Loucy (cell line): ENCODE measurements around the gene MYL3.

Source experiments
- EZH2phosphoT487 ChIP-seq: fragments of 200-600 bp; IDR thresholded peaks from 2 replicates; pipeline ENCODE4 v1.6.1; 2018; ENCODE audit warnings: antibody characterized with exemption, mild to moderate bottlenecking, moderate library complexity, borderline replicate concordance
- TF ChIP-seq, protein P1 (sequence below): fragments of 200-600 bp; sonication (generic); conservative IDR thresholded peaks from 2 replicates; pipeline ENCODE4 v1.5.1; 2014; ENCODE audit warnings: mild to moderate bottlenecking, antibody characterized with exemption, low read length

DNA sequence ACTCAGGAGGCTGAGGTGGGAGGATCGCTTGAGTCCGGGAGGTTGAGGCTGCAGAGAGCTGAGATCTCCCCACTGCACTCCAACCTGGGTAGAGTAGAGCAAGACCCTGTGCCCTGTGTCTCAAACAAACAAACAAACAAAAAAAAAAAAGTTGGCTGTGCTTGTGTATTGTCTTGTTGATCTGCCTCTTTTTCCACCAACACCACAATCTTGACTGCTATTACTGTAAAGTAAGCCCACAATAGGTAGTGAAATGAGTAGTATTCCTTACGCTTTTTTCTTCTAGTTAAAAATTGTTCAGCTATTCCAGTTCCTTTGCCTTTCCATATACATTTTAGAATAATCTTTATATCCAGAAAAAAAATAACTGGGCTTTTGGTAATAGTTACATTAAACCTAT lies 49.7 kb upstream of the MYL3 start:
- TF ChIP-seq, protein P1, sequence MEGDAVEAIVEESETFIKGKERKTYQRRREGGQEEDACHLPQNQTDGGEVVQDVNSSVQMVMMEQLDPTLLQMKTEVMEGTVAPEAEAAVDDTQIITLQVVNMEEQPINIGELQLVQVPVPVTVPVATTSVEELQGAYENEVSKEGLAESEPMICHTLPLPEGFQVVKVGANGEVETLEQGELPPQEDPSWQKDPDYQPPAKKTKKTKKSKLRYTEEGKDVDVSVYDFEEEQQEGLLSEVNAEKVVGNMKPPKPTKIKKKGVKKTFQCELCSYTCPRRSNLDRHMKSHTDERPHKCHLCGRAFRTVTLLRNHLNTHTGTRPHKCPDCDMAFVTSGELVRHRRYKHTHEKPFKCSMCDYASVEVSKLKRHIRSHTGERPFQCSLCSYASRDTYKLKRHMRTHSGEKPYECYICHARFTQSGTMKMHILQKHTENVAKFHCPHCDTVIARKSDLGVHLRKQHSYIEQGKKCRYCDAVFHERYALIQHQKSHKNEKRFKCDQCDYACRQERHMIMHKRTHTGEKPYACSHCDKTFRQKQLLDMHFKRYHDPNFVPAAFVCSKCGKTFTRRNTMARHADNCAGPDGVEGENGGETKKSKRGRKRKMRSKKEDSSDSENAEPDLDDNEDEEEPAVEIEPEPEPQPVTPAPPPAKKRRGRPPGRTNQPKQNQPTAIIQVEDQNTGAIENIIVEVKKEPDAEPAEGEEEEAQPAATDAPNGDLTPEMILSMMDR, result no peak
- no peak for TF ChIP-seq EZH2phosphoT487
